NB4 (cell line): ENCODE data around the gene FRYL.
"Not testable (repeated sequence)": the region's sequence is repeated elsewhere in the genome, so short reads cannot be mapped to it uniquely, and the experiment has no call there.

Experiments
- DNase-seq: peaks from one replicate; pipeline ENCODE4 v3.0.0; 2010; ENCODE audit warnings: low read depth
- H3K4me3 ChIP-seq: one replicate; pipeline ENCODE4 v1.5.1; 2011; ENCODE audit warnings: mild to moderate bottlenecking, low read depth, low read length, moderate library complexity
- MYC ChIP-seq: IDR thresholded peaks from 2 replicates; pipeline ENCODE4 v1.6.1; 2011; ENCODE audit warnings: low read depth, low read length
- POLR2A ChIP-seq: IDR thresholded peaks from 2 replicates; pipeline ENCODE4 v1.6.1; 2011; ENCODE audit warnings: mild to moderate bottlenecking; ENCODE audit not compliant: insufficient read length; ENCODE audit errors: extremely low read depth
- TF ChIP-seq, protein P1 (sequence below): IDR thresholded peaks from one replicate; pipeline ENCODE4 v1.5.1; 2012; ENCODE audit warnings: low read depth, low read length
- TF ChIP-seq, protein P2 (sequence below): IDR thresholded peaks from 2 replicates; pipeline ENCODE4 v1.6.1; 2011; ENCODE audit warnings: low read depth, low read length

The FRYL gene

DNA sequence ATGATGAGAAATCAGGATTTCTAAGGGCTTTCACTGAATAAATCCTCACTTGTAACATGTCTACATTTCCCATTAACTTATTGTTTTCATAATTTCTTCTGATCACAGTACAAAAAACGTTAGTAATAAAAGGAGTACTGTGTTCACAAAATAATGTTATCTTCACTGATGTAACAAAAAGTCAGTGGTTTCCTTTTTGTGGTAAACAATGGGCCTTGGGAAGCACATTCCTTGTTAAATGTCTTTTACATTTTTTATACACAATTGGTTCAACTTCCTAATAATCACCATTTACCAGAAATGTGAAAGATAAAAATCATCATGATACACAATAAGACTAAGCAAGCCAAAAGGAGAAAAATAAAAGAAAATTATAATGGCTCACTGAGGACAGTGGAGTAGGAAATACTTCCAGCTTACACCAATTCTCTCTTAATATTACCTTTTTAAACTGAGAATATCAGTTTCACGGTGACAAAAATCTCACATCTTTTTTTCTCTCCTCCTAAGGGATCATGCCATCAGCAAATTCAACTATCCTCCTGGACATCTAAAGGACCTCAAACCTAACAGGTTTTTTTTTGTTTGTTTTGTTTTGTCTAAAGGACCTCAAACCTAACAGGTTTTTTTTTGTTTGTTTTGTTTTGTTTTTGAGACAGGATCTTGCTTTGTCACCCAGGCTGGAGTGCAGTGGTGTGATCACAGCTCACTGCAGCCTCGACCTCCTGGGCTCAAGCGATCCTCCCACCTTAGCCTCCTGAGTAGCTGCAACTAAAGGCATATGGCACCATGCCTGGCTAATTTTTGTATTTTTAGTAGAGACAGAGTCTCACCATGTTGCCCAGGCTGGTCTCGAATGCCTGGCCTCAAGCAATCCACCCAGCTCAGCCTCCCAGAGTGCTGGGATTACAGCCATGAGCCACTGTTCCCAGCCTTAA lies 57.3 kb downstream of the FRYL start:
- DNase-seq = no peak
- H3K4me3 ChIP-seq = no peak overlapping the region
- TF ChIP-seq MYC = no peak
- TF ChIP-seq, protein P1, sequence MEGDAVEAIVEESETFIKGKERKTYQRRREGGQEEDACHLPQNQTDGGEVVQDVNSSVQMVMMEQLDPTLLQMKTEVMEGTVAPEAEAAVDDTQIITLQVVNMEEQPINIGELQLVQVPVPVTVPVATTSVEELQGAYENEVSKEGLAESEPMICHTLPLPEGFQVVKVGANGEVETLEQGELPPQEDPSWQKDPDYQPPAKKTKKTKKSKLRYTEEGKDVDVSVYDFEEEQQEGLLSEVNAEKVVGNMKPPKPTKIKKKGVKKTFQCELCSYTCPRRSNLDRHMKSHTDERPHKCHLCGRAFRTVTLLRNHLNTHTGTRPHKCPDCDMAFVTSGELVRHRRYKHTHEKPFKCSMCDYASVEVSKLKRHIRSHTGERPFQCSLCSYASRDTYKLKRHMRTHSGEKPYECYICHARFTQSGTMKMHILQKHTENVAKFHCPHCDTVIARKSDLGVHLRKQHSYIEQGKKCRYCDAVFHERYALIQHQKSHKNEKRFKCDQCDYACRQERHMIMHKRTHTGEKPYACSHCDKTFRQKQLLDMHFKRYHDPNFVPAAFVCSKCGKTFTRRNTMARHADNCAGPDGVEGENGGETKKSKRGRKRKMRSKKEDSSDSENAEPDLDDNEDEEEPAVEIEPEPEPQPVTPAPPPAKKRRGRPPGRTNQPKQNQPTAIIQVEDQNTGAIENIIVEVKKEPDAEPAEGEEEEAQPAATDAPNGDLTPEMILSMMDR = no peak
- no peak for TF ChIP-seq POLR2A
- TF ChIP-seq, protein P2, sequence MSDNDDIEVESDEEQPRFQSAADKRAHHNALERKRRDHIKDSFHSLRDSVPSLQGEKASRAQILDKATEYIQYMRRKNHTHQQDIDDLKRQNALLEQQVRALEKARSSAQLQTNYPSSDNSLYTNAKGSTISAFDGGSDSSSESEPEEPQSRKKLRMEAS = no peak

DNA sequence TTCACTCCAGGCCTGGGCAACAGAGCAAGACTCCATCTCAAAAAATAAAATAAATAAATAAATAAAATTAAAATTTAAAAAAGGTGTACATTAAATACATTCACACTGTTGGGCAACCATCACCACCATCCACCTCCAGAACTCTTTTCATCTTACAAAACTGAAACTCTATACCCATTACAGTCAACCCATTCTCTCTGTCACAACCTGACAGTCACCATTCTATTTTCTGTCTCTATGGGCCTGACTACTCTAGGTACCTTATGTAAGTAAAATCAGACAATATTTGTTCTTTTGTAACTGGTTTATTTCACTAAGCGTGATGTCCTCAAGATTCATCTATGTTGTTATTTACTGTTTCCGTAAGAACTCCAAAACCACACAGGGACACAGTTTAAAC lies 59.6 kb downstream of the FRYL start:
- DNase-seq = no peak
- TF ChIP-seq POLR2A (no peak), MYC (no peak)
- TF ChIP-seq, protein P1 = no peak
- TF ChIP-seq, protein P2 = no peak
- H3K4me3 ChIP-seq = no peak overlapping the region

DNA sequence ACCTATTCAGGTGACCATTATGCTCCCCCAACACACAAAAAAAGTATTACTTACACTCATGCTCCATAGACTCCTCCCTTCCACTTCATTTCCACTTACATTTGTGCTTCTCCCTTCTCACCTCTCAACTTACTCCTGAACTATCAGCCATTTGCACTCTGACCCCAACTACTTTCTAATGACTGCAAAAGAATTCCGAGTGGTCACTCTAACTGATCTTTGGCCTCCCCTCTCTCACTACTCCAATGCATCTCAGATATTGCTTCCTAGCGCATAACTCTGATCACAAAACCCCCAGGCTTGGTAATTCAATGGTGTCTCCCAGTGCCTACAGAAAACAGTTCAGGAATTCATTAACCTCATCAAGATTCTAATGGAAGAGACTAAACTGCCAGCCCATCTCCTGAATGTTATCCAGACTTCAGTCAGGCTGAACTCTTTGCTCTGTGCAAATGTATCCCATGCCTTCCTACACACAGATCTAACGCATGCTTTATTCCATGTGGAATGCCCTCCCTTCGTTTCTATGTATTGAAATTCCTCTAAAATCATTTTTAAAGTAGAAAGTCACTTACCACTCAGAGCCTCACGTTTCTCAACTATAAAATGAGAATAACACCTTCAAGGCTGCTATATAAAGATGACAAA lies 61.1 kb downstream of the FRYL start:
- no peak for DNase-seq
- no peak for TF ChIP-seq POLR2A
- TF ChIP-seq, protein P1 = no peak
- TF ChIP-seq, protein P2 = no peak
- TF ChIP-seq MYC = no peak
- no peak overlapping the region for H3K4me3 ChIP-seq

DNA sequence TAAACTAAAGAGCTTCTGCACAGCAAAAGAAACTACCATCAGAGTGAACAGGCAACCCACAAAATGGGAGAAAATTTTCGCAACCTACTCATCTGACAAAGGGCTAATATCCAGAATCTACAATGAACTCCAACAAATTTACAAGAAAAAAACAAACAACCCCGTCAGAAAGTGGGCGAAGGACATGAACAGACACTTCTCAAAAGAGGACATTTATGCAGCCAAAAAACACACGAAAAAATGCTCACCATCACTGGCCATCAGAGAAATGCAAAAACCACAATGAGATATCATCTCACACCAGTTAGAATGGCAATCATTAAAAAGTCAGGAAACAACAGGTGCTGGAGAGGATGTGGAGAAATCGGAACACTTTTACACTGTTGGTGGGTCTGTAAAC lies 63.8 kb downstream of the FRYL start:
- H3K4me3 ChIP-seq, DNase-seq: not testable (repeated sequence)

DNA sequence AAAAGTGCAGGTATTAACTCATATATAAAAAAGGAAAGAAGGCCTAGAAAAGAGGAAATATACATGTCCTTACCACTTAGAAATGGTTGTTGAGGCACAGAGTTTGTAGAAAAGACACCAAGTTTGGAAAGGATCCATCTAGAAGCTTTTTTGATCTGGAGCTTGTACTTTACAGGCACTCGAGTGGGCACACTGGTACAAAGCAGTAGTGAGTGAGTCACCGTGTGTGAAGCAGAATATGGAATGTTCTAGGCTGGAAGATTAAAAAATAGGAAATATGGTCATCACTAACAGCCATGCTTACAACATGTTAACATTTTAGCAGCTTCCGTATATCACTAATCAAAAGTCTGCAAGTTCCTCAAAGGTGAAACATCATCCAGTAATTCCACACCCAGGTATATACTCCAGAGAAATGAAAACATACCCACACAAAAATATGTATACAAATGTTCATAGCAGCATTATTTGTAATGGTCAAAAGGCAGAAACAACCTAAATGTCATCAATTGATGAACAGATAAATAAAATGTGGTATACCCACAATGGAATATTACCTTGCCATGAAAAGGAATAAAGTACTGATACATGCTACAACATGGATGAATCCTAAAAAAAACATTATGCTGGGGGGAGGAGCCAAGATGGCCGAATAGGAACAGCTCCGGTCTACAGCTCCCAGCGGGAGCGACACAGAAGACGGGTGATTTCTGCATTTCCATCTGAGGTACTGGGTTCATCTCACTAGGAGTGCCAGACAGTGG lies 69.5 kb downstream of the FRYL start:
- DNase-seq = no peak
- TF ChIP-seq POLR2A (no peak), MYC (no peak)
- TF ChIP-seq, protein P2 = no peak
- TF ChIP-seq, protein P1 = no peak
- H3K4me3 ChIP-seq = no peak overlapping the region

DNA sequence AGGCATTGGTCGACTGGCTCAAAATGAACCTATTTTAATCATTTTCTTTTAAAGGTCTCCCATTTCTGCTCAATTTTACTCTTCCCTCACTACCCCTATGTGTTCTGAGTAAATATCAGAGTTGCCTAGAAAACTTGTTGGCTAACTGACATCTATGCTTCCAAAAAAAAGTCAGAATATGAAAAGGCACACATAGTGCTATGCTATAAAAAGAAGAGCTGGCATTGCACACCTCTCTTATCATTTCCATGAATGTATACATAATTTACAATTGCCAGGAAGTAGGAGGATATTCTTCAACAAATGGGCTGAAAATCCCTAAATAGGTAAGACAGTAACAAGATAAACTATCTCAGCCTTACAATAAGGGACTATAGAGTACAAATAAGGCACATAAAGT lies 70.2 kb downstream of the FRYL start:
- H3K4me3 ChIP-seq = no peak overlapping the region
- no peak for DNase-seq
- TF ChIP-seq MYC (no peak), POLR2A (no peak)
- TF ChIP-seq, protein P2 = no peak
- TF ChIP-seq, protein P1 = no peak
